H9 (cell line): ENCODE data around the gene BICRAL. TPM values are rescaled to one million over a fixed set of nuclear protein-coding genes. Genes with fewer than 3 reads are reported as not detected.

Source experiments
- DNase-seq: peaks from one replicate; pipeline ENCODE4 v3.0.0-alpha.2; 2017
- H2AFZ ChIP-seq: one replicate; pipeline ENCODE4 v1.6.1; 2013; ENCODE audit warnings: mild to moderate bottlenecking, low read length, control low read depth, moderate library complexity
- H2AK5ac ChIP-seq: 2 replicates; pipeline ENCODE4 v1.6.1; 2013; ENCODE audit warnings: low read length, control low read depth, mixed read lengths; ENCODE audit not compliant: insufficient read length
- H2BK120ac ChIP-seq: one replicate; pipeline ENCODE4 v1.6.1; 2013; ENCODE audit warnings: low read depth, mild to moderate bottlenecking, low read length, control low read depth, inconsistent platforms; ENCODE audit not compliant: poor library complexity, severe bottlenecking
- H2BK12ac ChIP-seq: 2 replicates; pipeline ENCODE4 v1.6.1; 2013; ENCODE audit warnings: low read length, control low read depth, mixed read lengths, low read depth; ENCODE audit not compliant: insufficient read length
- H2BK15ac ChIP-seq: 2 replicates; pipeline ENCODE4 v1.6.1; 2013; ENCODE audit warnings: low read depth, low read length, control low read depth
- H2BK20ac ChIP-seq: one replicate; pipeline ENCODE4 v1.6.1; 2013; ENCODE audit warnings: low read depth, mild to moderate bottlenecking, low read length, control low read depth, inconsistent platforms; ENCODE audit not compliant: poor library complexity, severe bottlenecking
- H2BK5ac ChIP-seq: 2 replicates; pipeline ENCODE4 v1.6.1; 2013; ENCODE audit warnings: low read length, control low read depth, mixed read lengths; ENCODE audit not compliant: insufficient read length
- H3K14ac ChIP-seq: 2 replicates; pipeline ENCODE4 v1.6.1; 2013; ENCODE audit warnings: low read length, control low read depth; ENCODE audit not compliant: insufficient read depth
- H3K18ac ChIP-seq: 2 replicates; pipeline ENCODE4 v1.6.1; 2013; ENCODE audit warnings: low read depth, mild to moderate bottlenecking, mixed read lengths, low read length, control low read depth; ENCODE audit not compliant: insufficient read length
- H3K23ac ChIP-seq: 2 replicates; pipeline ENCODE4 v1.6.1; 2013; ENCODE audit warnings: low read length, control low read depth, mixed read lengths, low read depth; ENCODE audit not compliant: insufficient read length
- H3K23me2 ChIP-seq: 2 replicates; pipeline ENCODE4 v1.6.1; 2013; ENCODE audit warnings: low read depth, mild to moderate bottlenecking, mixed read lengths, low read length, control low read depth; ENCODE audit not compliant: insufficient read length, poor library complexity, severe bottlenecking
- H3K27ac ChIP-seq: 2 replicates; pipeline ENCODE4 v1.5.1; 2013; ENCODE audit warnings: low read length, control low read depth, mixed read lengths, low read depth; ENCODE audit not compliant: insufficient read length
- H3K27me3 ChIP-seq: 2 replicates; pipeline ENCODE4 v1.6.1; 2013; ENCODE audit warnings: low read length, control low read depth, inconsistent platforms; ENCODE audit not compliant: insufficient read depth
- H3K4ac ChIP-seq: 2 replicates; pipeline ENCODE4 v1.6.1; 2013; ENCODE audit warnings: low read depth, mild to moderate bottlenecking, control low read depth, inconsistent platforms, low read length, moderate library complexity
- H3K4me1 ChIP-seq: 2 replicates; pipeline ENCODE4 v1.6.1; 2013; ENCODE audit warnings: low read length, control low read depth, inconsistent platforms; ENCODE audit not compliant: insufficient read depth
- H3K4me2 ChIP-seq: 2 replicates; pipeline ENCODE4 v1.6.1; 2013; ENCODE audit warnings: low read length, control low read depth, mixed read lengths; ENCODE audit not compliant: insufficient read length, insufficient read depth
- H3K56ac ChIP-seq: 2 replicates; pipeline ENCODE4 v1.6.1; 2013; ENCODE audit warnings: low read depth, mild to moderate bottlenecking, mixed read lengths, low read length, control low read depth; ENCODE audit not compliant: insufficient read length
- H3K79me1 ChIP-seq: 2 replicates; pipeline ENCODE4 v1.6.1; 2013; ENCODE audit warnings: low read depth, mild to moderate bottlenecking, moderate library complexity, low read length, control low read depth, inconsistent platforms; ENCODE audit not compliant: insufficient read depth, poor library complexity, severe bottlenecking
- H3K79me2 ChIP-seq: 2 replicates; pipeline ENCODE4 v1.6.1; 2013; ENCODE audit warnings: low read length, control low read depth, inconsistent platforms; ENCODE audit not compliant: insufficient read depth
- H3K9ac ChIP-seq: 2 replicates; pipeline ENCODE4 v1.6.1; 2013; ENCODE audit warnings: low read length, control low read depth, mixed read lengths; ENCODE audit not compliant: insufficient read length; ENCODE audit errors: extremely low read depth
- H3K9me3 ChIP-seq: one replicate; pipeline ENCODE4 v1.6.1; 2013; ENCODE audit warnings: low read depth, low read length, inconsistent platforms; ENCODE audit not compliant: control insufficient read depth
- H3T11ph ChIP-seq: one replicate; pipeline ENCODE4 v1.6.1; 2013; ENCODE audit warnings: mild to moderate bottlenecking, low read length, control low read depth, inconsistent platforms
- H4K20me1 ChIP-seq: one replicate; pipeline ENCODE4 v1.6.1; 2013; ENCODE audit not compliant: control insufficient read depth, insufficient read length, insufficient read depth
- H4K5ac ChIP-seq: 2 replicates; pipeline ENCODE4 v1.6.1; 2013; ENCODE audit warnings: low read depth, mild to moderate bottlenecking, mixed read lengths, low read length, control low read depth; ENCODE audit not compliant: insufficient read length
- H4K8ac ChIP-seq: replicated peaks from 2 replicates; pipeline ENCODE4 v1.6.1; 2013; ENCODE audit warnings: low read length, control low read depth, mixed read lengths, low read depth; ENCODE audit not compliant: insufficient read length
- H4K91ac ChIP-seq: 2 replicates; pipeline ENCODE4 v1.6.1; 2013; ENCODE audit warnings: low read depth, mild to moderate bottlenecking, moderate library complexity, mixed read lengths, low read length, control low read depth; ENCODE audit not compliant: insufficient read length
- H3K27ac Mint-ChIP-seq, 3 experiments: 2 replicates in 2 of 3; 3 replicates in 1 of 3; pipeline ENCODE4 v1.8.0; 2020 to 2021; ENCODE audit warnings: mixed read lengths in 3 of 3, mild to moderate bottlenecking in 1 of 3, moderate library complexity in 1 of 3
- H3K27me3 Mint-ChIP-seq: 2 replicates; pipeline ENCODE4 v1.8.0; 2021; ENCODE audit warnings: low read depth, mild to moderate bottlenecking, moderate library complexity, mixed read lengths
- H3K36me3 Mint-ChIP-seq, 3 experiments: 2 replicates in 2 of 3; 3 replicates in 1 of 3; pipeline ENCODE4 v1.8.0; 2020 to 2021; ENCODE audit warnings: low read depth in 3 of 3, mixed read lengths in 3 of 3; ENCODE audit not compliant: insufficient read depth in 1 of 3
- H3K4me1 Mint-ChIP-seq, 2 experiments: 2 replicates each; pipeline ENCODE4 v1.8.0; 2020; ENCODE audit warnings: mixed read lengths in 2 of 2
- H3K4me3 Mint-ChIP-seq, 2 experiments: 2 replicates in 1 of 2; 3 replicates in 1 of 2; pipeline ENCODE4 v1.8.0; 2020 to 2021; ENCODE audit warnings: mild to moderate bottlenecking in 2 of 2, mixed read lengths in 2 of 2, moderate library complexity in 1 of 2
- H3K9me3 Mint-ChIP-seq, 2 experiments: 2 replicates in 1 of 2; 3 replicates in 1 of 2; pipeline ENCODE4 v1.8.0; 2020; ENCODE audit warnings: mild to moderate bottlenecking in 2 of 2, mixed read lengths in 2 of 2, moderate library complexity in 1 of 2
- WGBS: extraction: QIAGEN DNeasy Blood & Tissue Kit; methylation state at CpG from one replicate; pipeline ENCODE4 v1.1.7; 2013; ENCODE audit warnings: missing lambda C conversion rate, low lambda C conversion rate, mixed read lengths; ENCODE audit not compliant: insufficient read length; ENCODE audit errors: extremely low coverage; 5-methylcytosine and 5-hydroxymethylcytosine counted together
- total RNA-seq: library from RNA; stranded (reverse); gene quantifications from 2 replicates; pipeline ENCODE4 v1.2.1, GENCODE V29; 2021
- TF ChIP-seq, protein P1 (sequence below): fragments of 200-600 bp; sonication (generic); conservative IDR thresholded peaks from 3 replicates; pipeline ENCODE4 v1.8.0; 2021; ENCODE audit warnings: antibody characterized with exemption, mild to moderate bottlenecking

Gene BICRAL
- total RNA-seq, 1 experiment from 2014 or later: 9.8 TPM

DNA sequence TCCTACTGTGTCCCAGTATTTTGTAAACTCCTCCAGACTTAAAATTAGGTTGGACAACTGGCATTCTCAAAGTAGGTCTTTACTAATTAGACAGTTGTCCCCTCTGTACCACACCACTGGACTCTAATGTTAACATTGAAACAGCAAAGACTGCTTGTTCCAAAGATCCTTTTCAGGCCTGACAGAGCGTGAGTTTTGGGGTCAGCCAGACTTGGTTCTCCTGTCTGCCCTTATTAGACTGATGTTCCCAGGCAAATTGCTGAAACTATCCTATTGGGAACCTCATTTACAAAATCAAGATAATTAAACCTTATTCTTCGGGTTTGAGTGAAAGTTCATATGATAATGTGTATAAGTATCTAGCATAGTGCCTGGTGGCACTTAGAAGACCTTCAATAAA, 3.7 kb upstream of the BICRAL start:
- no CpG with 5 or more reads among the region's 2 CpGs for WGBS
- Histone ChIP-seq H3K9ac (no peak overlapping the region), H3K23ac (no peak overlapping the region), H3K27me3 (no peaks in the 10 kb centered on the region), H2BK120ac (no peak overlapping the region), H2BK15ac (no peak overlapping the region), H3K56ac (no peak overlapping the region), H3K79me1 (no peaks in the 10 kb centered on the region), H4K91ac (no peak overlapping the region), H3K9me3 (no peaks in the 10 kb centered on the region), H3K14ac (no peak overlapping the region), H3K27ac (no peak overlapping the region), H2AK5ac (no peak overlapping the region), H2BK12ac (no peak overlapping the region), H3T11ph (no peak overlapping the region), H2BK20ac (no peak overlapping the region), H3K4me1 (no peaks in the 10 kb centered on the region), H3K23me2 (no peaks in the 10 kb centered on the region), H4K8ac (no peak overlapping the region), H3K79me2 (no peaks in the 10 kb centered on the region), H4K5ac (no peak overlapping the region), H2AFZ (no peak overlapping the region), H3K4me2 (no peak overlapping the region), H4K20me1 (no peaks in the 10 kb centered on the region), H3K4ac (no peak overlapping the region), H2BK5ac (no peak overlapping the region), H3K18ac (no peak overlapping the region)
- no peak for DNase-seq
- H3K27ac Mint-ChIP-seq: no peak overlapping the region
- H3K4me1 Mint-ChIP-seq: peaks cover 8 to 16% of the 10 kb centered on the region in 2 experiments
- peaks cover 0 to 1% (median 0%) of the 10 kb centered on the region in 3 experiments; a peak in 1 of 7 replicates for H3K36me3 Mint-ChIP-seq
- peaks cover 1% of the 10 kb centered on the region; the same call in 1 of the 2 replicates for H3K27me3 Mint-ChIP-seq
- H3K4me3 Mint-ChIP-seq: no peak overlapping the region
- TF ChIP-seq, protein P1, sequence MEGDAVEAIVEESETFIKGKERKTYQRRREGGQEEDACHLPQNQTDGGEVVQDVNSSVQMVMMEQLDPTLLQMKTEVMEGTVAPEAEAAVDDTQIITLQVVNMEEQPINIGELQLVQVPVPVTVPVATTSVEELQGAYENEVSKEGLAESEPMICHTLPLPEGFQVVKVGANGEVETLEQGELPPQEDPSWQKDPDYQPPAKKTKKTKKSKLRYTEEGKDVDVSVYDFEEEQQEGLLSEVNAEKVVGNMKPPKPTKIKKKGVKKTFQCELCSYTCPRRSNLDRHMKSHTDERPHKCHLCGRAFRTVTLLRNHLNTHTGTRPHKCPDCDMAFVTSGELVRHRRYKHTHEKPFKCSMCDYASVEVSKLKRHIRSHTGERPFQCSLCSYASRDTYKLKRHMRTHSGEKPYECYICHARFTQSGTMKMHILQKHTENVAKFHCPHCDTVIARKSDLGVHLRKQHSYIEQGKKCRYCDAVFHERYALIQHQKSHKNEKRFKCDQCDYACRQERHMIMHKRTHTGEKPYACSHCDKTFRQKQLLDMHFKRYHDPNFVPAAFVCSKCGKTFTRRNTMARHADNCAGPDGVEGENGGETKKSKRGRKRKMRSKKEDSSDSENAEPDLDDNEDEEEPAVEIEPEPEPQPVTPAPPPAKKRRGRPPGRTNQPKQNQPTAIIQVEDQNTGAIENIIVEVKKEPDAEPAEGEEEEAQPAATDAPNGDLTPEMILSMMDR: no peak
- H3K9me3 Mint-ChIP-seq: no peaks in the 10 kb centered on the region
